SU-DHL-6 (cell line): ENCODE measurements around the gene PLXDC2.

ENCODE experiments used
- H2AFZ ChIP-seq: fragments of 200-600 bp; sonication (generic); 2 replicates; pipeline ENCODE4 v1.6.1; 2014; ENCODE audit warnings: low read depth, mild to moderate bottlenecking, moderate library complexity, mixed read lengths, antibody characterized with exemption, low read length; ENCODE audit not compliant: severe bottlenecking
- H3F3A ChIP-seq: fragments of 200-600 bp; shearing (Covaris generic); 2 replicates; pipeline ENCODE4 v1.6.0; 2016; ENCODE audit warnings: antibody characterized with exemption, mild to moderate bottlenecking; ENCODE audit not compliant: insufficient read depth
- H3K27ac ChIP-seq: fragments of 200-600 bp; sonication (generic); 2 replicates; pipeline ENCODE4 v1.5.1; 2016; ENCODE audit warnings: low read depth, mild to moderate bottlenecking, low read length, moderate library complexity, mixed read lengths
- H3K27me3 ChIP-seq: fragments of 200-600 bp; sonication (generic), shearing (Covaris generic); 2 replicates; pipeline ENCODE4 v1.6.0; 2014; ENCODE audit warnings: mild to moderate bottlenecking, low read length
- H3K36me3 ChIP-seq: fragments of 200-600 bp; sonication (generic); 2 replicates; pipeline ENCODE4 v1.6.1; 2014; ENCODE audit warnings: mild to moderate bottlenecking, low read length, mixed read lengths
- H3K4me2 ChIP-seq: fragments of 300-600, 200-600 bp; shearing (Covaris generic), sonication (generic); 2 replicates; pipeline ENCODE4 v1.6.0; 2014; ENCODE audit warnings: low read length, low read depth, mild to moderate bottlenecking; ENCODE audit not compliant: poor library complexity, severe bottlenecking
- H3K4me3 ChIP-seq: fragments of 200-600 bp; sonication (generic); 2 replicates; pipeline ENCODE4 v1.5.1; 2014; ENCODE audit warnings: antibody characterized with exemption, low read length, mild to moderate bottlenecking, mixed read lengths; ENCODE audit not compliant: insufficient read depth, poor library complexity, severe bottlenecking
- H3K79me2 ChIP-seq: fragments of 200-600 bp; sonication (generic); 2 replicates; pipeline ENCODE4 v1.6.1; 2014; ENCODE audit warnings: mild to moderate bottlenecking, low read length, moderate library complexity; ENCODE audit not compliant: insufficient read depth
- H3K9ac ChIP-seq: fragments of 200-600 bp; sonication (generic); 2 replicates; pipeline ENCODE4 v1.7.0; 2014; ENCODE audit warnings: mild to moderate bottlenecking, low read length
- H3K9me2 ChIP-seq: fragments of 200-600 bp; sonication (generic); replicated peaks from 2 replicates; pipeline ENCODE4 v1.6.1; 2014; ENCODE audit warnings: low read length; ENCODE audit not compliant: insufficient read depth
- H3K9me3 ChIP-seq: fragments of 200-600 bp; sonication (generic); 2 replicates; pipeline ENCODE4 v1.6.1; 2014; ENCODE audit warnings: low read length, mixed read lengths; ENCODE audit not compliant: insufficient read depth
- H4K20me1 ChIP-seq: fragments of 200-600 bp; sonication (generic); 2 replicates; pipeline ENCODE4 v1.6.1; 2014; ENCODE audit warnings: low read depth, mild to moderate bottlenecking, antibody characterized with exemption, low read length, moderate library complexity, mixed read lengths
- EZH2phosphoT487 ChIP-seq: fragments of 200-600 bp; sonication (generic), shearing (Covaris generic); conservative IDR thresholded peaks from 2 replicates; pipeline ENCODE4 v1.6.1; 2018; ENCODE audit warnings: mild to moderate bottlenecking, antibody characterized with exemption, low read length, moderate library complexity, mixed read lengths
- TF ChIP-seq, protein P1 (sequence below): fragments of 200-600 bp; sonication (generic); IDR thresholded peaks from one replicate; pipeline ENCODE4 v1.5.1; 2017; ENCODE audit warnings: antibody characterized with exemption, mild to moderate bottlenecking, low read length, moderate library complexity; ENCODE audit not compliant: insufficient read depth, poor library complexity, severe bottlenecking

Gene PLXDC2

DNA sequence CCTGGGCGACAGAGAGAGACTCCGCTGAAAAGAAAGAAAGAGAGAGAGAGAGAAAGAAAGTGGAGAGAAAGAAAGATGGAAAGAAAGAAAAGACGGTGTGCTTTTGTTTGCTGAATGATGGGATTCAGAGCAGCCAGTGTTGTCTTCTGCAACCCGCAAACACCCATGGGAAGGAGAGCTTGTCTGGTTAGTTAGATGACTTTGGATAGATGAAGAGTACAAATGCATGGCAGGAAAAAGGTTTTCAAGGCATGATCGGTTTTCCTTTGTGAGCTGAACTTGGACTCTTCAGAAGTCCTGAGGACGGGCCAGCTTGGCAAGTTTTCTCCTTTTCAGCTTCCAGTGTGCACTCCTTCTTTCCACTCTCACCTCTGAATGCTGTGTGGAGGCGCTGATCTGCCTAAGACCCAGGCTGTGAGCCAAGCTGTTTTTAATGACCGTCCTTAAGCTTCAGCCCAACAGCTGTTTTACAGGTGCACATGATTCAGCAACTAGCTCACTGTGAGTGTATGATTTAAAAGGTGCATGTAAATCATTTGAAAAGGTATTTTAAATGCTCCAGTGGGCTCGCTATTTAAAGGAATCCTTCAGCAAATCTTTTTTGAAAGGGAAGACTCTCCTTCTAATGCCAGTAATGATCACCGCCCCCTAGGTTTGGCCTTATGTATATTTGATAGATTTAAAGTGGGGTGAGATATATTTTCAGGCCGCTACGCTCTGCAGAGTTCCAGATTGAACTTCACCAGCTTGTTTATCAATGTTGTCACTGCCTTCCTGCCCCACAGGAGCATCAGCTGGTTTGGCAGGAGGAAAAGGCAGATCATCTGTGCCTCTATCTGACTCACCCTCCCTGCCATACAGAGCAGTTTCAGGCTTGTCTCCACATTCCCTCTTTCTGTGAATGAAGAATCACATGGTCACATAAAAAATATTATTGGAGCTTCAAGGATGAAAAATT, 115.0 kb downstream of the PLXDC2 start:
- Histone ChIP-seq H3F3A (no peaks in the 10 kb centered on the region), H3K9ac (no peak overlapping the region), H4K20me1 (no peaks in the 10 kb centered on the region), H3K9me3 (no peaks in the 10 kb centered on the region), H3K36me3 (no peaks in the 10 kb centered on the region), H3K27ac (no peak overlapping the region), H3K27me3 (no peaks in the 10 kb centered on the region), H3K79me2 (no peaks in the 10 kb centered on the region), H3K4me3 (no peak overlapping the region), H3K4me2 (no peak overlapping the region), H3K9me2 (no peaks in the 10 kb centered on the region), H2AFZ (no peak overlapping the region)
- TF ChIP-seq EZH2phosphoT487: no peak
- TF ChIP-seq, protein P1, sequence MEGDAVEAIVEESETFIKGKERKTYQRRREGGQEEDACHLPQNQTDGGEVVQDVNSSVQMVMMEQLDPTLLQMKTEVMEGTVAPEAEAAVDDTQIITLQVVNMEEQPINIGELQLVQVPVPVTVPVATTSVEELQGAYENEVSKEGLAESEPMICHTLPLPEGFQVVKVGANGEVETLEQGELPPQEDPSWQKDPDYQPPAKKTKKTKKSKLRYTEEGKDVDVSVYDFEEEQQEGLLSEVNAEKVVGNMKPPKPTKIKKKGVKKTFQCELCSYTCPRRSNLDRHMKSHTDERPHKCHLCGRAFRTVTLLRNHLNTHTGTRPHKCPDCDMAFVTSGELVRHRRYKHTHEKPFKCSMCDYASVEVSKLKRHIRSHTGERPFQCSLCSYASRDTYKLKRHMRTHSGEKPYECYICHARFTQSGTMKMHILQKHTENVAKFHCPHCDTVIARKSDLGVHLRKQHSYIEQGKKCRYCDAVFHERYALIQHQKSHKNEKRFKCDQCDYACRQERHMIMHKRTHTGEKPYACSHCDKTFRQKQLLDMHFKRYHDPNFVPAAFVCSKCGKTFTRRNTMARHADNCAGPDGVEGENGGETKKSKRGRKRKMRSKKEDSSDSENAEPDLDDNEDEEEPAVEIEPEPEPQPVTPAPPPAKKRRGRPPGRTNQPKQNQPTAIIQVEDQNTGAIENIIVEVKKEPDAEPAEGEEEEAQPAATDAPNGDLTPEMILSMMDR: no peak

DNA sequence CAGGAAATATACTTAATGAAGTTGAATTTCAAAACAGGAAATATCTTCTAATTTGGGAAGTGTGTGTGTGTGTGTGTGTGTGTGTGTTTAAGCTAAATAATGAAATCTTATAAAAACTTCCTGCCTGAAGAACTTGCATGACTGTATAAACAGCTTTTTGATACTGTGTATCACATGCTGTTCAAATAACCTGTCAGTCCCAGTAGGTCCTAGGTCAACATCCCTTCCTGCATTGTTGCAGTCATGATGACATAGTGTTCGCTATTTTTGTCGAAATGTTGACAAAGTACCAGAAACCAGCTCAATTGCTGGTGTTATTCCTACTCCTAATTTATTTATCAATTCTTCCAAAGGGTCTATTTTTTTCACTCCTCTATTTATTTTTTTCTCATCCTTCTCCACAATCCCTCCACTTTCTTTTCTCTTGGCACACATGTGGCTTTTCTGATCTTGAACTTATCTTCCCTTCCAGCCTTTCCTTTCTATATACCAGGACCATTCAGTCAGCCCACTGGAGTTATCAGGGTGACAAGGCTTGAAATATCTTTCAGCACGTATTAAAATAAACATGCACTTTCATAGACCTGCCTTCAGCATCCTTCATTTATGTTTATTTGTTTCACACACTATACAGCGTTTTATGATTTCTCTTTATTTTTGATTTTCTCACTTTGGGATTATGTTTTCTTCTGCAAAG, 115.8 kb downstream of the PLXDC2 start:
- Histone ChIP-seq H3K4me3 (no peak overlapping the region), H3K4me2 (no peak overlapping the region), H3K79me2 (no peaks in the 10 kb centered on the region), H4K20me1 (no peaks in the 10 kb centered on the region), H3K9me3 (no peaks in the 10 kb centered on the region), H3K27me3 (no peaks in the 10 kb centered on the region), H3K27ac (no peak overlapping the region), H3K9me2 (no peaks in the 10 kb centered on the region), H3K9ac (no peak overlapping the region), H3F3A (no peaks in the 10 kb centered on the region), H3K36me3 (no peaks in the 10 kb centered on the region), H2AFZ (no peak overlapping the region)
- TF ChIP-seq, protein P1: no peak
- TF ChIP-seq EZH2phosphoT487: no peak

DNA sequence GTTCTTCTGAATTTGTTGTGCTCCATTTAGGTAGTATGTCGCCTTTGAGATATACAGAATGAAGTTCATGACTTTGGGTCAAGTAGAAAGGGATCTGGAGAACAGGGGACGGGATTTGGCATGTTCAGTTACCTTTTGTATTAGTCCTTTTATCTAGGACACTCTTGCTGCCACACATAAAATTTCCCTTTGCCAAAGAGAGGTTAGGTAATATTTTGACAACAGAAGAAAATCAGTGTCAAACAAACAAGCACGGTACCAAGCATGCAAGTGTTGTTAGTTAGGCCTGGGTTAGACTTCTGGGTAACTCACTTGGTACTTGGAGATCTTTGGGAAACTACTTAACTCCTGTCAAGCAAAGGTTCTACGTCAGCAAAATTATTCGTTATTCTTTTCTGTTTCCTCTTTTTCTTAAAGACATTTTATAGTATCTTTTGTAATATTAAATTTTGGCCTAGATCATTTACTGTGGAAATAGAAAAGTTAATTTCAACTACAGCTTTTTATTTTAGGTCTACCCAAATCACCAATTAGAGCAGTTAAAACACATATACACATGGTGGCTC, 116.7 kb downstream of the PLXDC2 start:
- no peak overlapping the region for H3K4me3 ChIP-seq
- no peak overlapping the region for H2AFZ ChIP-seq
- H3K27ac ChIP-seq: no peak overlapping the region
- no peaks in the 10 kb centered on the region for H3K79me2 ChIP-seq
- H3K9me2 ChIP-seq: no peaks in the 10 kb centered on the region
- H3K9ac ChIP-seq: no peak overlapping the region
- H3K9me3 ChIP-seq: no peaks in the 10 kb centered on the region
- TF ChIP-seq EZH2phosphoT487: no peak
- TF ChIP-seq, protein P1: no peak
- H3F3A ChIP-seq: no peaks in the 10 kb centered on the region
- H3K27me3 ChIP-seq: no peaks in the 10 kb centered on the region
- no peaks in the 10 kb centered on the region for H4K20me1 ChIP-seq
- no peak overlapping the region for H3K4me2 ChIP-seq
- no peaks in the 10 kb centered on the region for H3K36me3 ChIP-seq
